GM23338 (cell line): ENCODE data around the gene EPHX1.

Source experiments
- CREB1 ChIP-seq: fragments of 250-450 bp; sonication (Bioruptor Pico); IDR thresholded peaks from 2 replicates; pipeline ENCODE4 v1.5.0; 2020; ENCODE audit warnings: low read depth, mild to moderate bottlenecking, moderate library complexity
- EZH2phosphoT487 ChIP-seq: fragments of 200-600 bp; sonication (generic); IDR thresholded peaks from one replicate; pipeline ENCODE4 v1.8.1; 2018; ENCODE audit warnings: antibody characterized with exemption; ENCODE audit not compliant: unreplicated experiment
- POLR2AphosphoS5 ChIP-seq: IDR thresholded peaks from 2 replicates; pipeline ENCODE4 v1.6.1; 2016; ENCODE audit warnings: antibody characterized with exemption, low read depth
- TF ChIP-seq, protein P1 (sequence below), 2 experiments: fragments of 200-600 bp in 1 of 2; sonication (generic) in 1 of 2; conservative IDR thresholded peaks; 2 replicates each; pipeline versions ENCODE4 v1.5.1 to v1.6.1; 2016 to 2017; ENCODE audit warnings: antibody characterized with exemption in 2 of 2, low read depth in 2 of 2, mild to moderate bottlenecking in 2 of 2, moderate library complexity in 1 of 2

DNA sequence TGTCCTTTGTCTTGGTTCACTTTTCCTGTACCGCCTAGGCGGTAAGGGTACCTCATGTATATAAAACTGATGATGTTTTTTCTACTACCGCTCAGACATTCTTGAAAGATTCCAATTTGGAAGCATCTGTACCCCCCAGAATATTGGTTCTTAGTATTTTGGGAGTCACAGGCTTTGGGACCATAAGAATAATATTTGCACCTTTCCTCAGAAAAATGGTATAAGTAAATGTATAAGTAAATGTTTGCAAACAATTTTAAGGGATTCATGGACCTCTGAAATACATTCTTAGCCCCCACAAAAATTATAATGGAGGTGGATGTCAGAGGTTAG, 31.6 kb upstream of the EPHX1 start:
- TF ChIP-seq, protein P1, sequence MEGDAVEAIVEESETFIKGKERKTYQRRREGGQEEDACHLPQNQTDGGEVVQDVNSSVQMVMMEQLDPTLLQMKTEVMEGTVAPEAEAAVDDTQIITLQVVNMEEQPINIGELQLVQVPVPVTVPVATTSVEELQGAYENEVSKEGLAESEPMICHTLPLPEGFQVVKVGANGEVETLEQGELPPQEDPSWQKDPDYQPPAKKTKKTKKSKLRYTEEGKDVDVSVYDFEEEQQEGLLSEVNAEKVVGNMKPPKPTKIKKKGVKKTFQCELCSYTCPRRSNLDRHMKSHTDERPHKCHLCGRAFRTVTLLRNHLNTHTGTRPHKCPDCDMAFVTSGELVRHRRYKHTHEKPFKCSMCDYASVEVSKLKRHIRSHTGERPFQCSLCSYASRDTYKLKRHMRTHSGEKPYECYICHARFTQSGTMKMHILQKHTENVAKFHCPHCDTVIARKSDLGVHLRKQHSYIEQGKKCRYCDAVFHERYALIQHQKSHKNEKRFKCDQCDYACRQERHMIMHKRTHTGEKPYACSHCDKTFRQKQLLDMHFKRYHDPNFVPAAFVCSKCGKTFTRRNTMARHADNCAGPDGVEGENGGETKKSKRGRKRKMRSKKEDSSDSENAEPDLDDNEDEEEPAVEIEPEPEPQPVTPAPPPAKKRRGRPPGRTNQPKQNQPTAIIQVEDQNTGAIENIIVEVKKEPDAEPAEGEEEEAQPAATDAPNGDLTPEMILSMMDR (conservative IDR thresholded peaks at IDR 0.05; ENCODE audit: low read depth in 2 of 2) = no peak
- TF ChIP-seq POLR2AphosphoS5 (no peak), EZH2phosphoT487 (no peak), CREB1 (CRISPR knock-in tag) (no peak)
